ENCODE results near the gene NME7.

Gene NME7

DNA sequence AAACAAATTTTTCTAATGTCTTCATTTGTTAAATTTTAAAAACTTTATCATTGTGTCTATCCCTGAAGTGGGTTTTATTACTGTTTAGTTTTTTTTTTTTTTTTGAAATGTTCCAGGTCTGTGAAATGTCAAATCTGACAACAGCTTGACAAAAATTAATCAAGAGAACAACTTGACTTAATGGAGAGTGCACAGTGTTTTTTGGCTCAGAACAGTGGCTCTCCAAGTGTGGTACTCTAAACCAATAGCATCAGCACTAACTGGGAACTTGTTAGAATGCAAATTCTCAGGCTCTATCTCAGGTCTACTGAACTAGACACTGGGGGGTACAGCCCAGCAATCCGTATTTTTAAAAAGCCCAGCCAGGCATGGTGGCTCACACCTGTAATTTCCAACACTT, 211.9 kb downstream of the NME7 start:
- Histone ChIP-seq H3K9ac (ENCODE audit: low read length) (no peak overlapping the region), H3K27me3 (ENCODE audit: control insufficient read depth, insufficient read depth, low read length) (no peaks in the 10 kb centered on the region), H3K36me3 (ENCODE audit: control insufficient read depth, insufficient read depth, low read length) (no peaks in the 10 kb centered on the region), H3K4me1 (ENCODE audit: control insufficient read depth, insufficient read depth, low read length) (peaks cover 9% of the 10 kb centered on the region), H3K27ac (ENCODE audit: low read depth, low read length) (no peak overlapping the region), H3K4me3 (ENCODE audit: low read length) (no peak overlapping the region)

DNA sequence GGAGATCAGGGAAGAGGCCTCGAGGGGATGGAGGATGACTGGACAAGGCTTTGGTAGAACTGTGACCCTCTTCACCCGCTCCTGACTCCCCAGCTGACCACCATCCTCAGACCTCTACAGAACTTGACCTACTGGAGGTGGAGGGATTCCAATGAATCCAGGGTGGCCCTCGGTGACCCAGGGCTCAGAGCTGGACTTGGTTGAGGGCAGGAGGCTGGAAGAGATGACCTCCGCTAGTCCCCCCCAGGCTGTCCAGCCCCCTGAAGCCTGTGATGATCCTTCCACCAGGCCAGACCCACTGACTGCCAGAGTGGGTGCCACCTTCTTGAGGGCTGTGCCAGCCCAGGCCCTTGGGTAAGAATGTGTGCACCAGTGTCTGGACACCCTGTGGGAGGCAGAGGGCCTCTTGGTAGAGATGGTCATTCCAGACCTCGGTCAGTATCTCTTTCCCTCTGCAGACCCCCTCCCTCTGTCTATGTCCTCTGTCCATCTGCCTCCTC, 216.2 kb downstream of the NME7 start:
- peaks cover 4% of the 10 kb centered on the region for H3K4me1 ChIP-seq (ENCODE audit: control insufficient read depth, insufficient read depth, low read length)
- H3K27ac ChIP-seq (ENCODE audit: low read depth, low read length), result no peak overlapping the region
- H3K27me3 ChIP-seq (ENCODE audit: control insufficient read depth, insufficient read depth, low read length), result no peaks in the 10 kb centered on the region
- no peaks in the 10 kb centered on the region for H3K36me3 ChIP-seq (ENCODE audit: control insufficient read depth, insufficient read depth, low read length)
- H3K9ac ChIP-seq (ENCODE audit: low read length), result no peak overlapping the region
- H3K4me3 ChIP-seq (ENCODE audit: low read length), result no peak overlapping the region

DNA sequence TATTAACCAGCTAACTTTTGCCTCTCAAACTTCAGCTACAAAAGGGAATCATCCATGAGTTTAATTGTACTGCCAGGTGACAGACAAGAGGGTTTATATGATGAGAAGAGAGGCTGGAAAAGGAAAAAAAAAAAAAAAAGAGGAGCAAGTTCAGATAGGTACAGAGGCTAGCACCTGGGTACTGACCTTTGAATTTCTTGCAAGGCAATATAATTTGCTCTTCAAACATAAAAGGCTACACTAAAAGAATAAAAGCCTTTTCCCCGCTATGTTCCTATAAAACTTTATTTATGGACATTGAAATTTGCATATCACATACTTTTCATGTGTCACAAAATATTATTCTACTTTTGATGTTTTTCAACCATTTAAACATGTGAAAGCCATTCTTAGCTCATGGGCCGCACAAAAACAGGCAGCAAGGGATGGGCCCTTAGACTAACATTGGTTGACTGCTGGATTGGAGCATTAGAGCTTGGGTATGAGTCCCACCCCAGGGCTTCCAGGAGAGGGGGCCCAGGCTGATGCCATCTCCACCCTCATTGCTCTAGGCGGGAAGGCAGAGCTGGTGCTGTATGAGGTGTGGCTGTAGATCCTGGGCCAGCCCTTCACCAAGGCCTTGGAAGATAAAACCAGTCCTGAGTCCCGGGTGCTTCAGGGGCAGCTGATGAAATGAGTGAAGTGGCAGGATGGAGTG, 216.8 kb downstream of the NME7 start:
- Histone ChIP-seq H3K27ac (ENCODE audit: low read depth, low read length) (no peak overlapping the region), H3K9ac (ENCODE audit: low read length) (no peak overlapping the region), H3K4me3 (ENCODE audit: low read length) (no peak overlapping the region), H3K4me1 (ENCODE audit: control insufficient read depth, insufficient read depth, low read length) (peaks cover under 1% of the 10 kb centered on the region), H3K36me3 (ENCODE audit: control insufficient read depth, insufficient read depth, low read length) (no peaks in the 10 kb centered on the region), H3K27me3 (ENCODE audit: control insufficient read depth, insufficient read depth, low read length) (no peaks in the 10 kb centered on the region)

DNA sequence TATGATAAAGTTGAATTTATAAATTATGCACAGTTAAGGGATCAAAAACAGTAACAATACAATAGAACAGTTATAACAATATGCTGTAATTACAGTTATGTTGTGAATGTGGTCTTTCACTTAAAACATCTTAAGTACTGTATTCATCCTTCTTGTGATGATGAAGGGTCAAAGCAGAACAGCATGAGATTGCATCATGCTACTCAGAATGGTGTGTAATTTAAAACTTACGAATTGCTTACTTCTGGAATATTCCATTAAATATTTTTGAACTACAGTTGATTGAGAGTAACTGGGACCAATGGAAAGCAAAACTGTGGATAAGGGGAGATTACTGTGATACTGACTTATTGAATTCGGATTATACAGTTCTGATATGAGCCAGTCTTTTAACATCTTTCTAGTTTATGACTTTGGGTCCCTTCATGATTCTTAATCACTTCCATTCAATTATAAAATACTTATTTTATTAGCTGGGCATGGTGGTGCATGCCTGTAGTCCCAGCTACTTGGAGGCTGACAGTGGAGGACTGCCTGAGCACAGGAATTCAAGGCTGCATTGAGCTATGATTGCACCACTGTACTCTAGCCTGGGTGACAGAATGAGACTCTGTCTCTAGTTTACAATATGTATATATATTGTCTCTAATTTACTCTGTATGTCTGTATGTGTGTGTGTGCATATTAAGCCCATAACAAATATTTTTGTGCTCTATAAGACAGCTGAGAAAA, 217.9 kb downstream of the NME7 start:
- no peaks in the 10 kb centered on the region for H3K36me3 ChIP-seq (ENCODE audit: control insufficient read depth, insufficient read depth, low read length)
- no peaks in the 10 kb centered on the region for H3K27me3 ChIP-seq (ENCODE audit: control insufficient read depth, insufficient read depth, low read length)
- no peaks in the 10 kb centered on the region for H3K4me1 ChIP-seq (ENCODE audit: control insufficient read depth, insufficient read depth, low read length)
- no peak overlapping the region for H3K4me3 ChIP-seq (ENCODE audit: low read length)
- H3K9ac ChIP-seq (ENCODE audit: low read length), result no peak overlapping the region
- H3K27ac ChIP-seq (ENCODE audit: low read depth, low read length), result no peak overlapping the region

DNA sequence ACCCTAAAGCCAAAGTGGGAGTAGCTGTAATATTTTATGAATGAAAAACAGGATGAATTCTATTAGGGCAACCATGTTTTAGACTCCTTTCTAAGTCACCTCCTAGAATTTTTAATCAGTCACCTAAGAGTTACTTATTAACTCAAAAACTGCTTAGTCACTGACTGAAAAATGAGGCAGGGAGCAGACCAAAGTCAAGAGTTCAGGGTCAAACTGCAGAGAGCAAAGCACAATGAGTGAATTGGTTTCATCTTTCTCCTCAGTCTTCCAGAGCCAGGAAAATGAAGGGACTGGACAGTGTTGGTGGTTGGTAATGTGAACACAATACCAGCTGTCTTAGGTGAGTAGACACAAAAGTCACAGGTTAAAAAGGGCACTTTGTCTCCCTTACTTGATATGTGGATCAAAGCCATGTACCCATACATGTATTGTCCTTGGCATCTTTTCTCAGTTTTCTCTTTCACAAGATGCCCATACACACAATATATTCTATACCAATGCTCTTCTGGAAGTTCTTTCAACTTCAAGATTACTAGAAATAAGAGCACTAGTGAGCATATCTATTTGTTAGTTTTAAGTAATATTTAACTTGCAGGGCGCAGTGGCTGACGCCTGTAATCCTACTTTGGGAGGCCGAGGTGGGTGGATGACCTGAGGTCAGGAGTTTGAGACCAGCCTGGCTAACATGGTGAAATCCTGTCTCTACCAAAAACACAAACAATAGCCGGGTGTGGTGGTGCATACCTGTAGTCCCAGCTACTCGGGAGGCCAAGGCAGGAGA, 218.9 kb downstream of the NME7 start:
- H3K27ac ChIP-seq (ENCODE audit: low read depth, low read length), result no peak overlapping the region
- H3K4me3 ChIP-seq (ENCODE audit: low read length), result no peak overlapping the region
- no peaks in the 10 kb centered on the region for H3K27me3 ChIP-seq (ENCODE audit: control insufficient read depth, insufficient read depth, low read length)
- H3K9ac ChIP-seq (ENCODE audit: low read length), result no peak overlapping the region
- H3K4me1 ChIP-seq (ENCODE audit: control insufficient read depth, insufficient read depth, low read length), result no peaks in the 10 kb centered on the region
- H3K36me3 ChIP-seq (ENCODE audit: control insufficient read depth, insufficient read depth, low read length), result no peaks in the 10 kb centered on the region

DNA sequence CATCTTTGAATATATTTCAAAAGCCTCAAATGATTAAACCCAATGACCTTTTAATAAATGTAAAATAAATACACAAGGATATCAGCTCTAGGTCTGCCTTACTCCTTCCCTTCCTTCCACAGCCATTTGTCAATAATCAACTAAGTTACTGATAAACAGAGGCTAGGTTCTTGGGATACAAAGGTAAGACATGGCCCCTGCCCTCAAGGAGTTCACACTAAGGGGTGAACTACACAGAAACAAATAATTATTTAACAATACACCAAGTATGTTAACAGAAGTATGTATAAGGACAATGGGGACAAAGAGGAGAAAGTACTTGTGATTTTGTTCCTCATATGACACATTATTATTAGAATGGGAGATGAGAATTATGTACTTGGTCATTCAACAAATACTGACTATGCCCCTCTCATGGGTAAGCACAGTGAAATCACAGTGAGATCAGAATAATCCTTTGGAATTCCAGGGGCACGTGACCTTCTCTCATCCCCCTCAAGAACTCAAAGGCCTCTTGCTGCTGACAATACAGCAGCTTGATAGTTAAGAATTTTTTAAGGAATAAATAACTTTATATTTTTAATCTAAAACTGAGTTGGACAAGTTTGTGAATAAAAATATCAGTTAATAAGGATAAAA, 220.9 kb downstream of the NME7 start:
- H3K4me1 ChIP-seq (ENCODE audit: control insufficient read depth, insufficient read depth, low read length), result no peaks in the 10 kb centered on the region
- H3K36me3 ChIP-seq (ENCODE audit: control insufficient read depth, insufficient read depth, low read length), result no peaks in the 10 kb centered on the region
- H3K4me3 ChIP-seq (ENCODE audit: low read length), result no peak overlapping the region
- no peaks in the 10 kb centered on the region for H3K27me3 ChIP-seq (ENCODE audit: control insufficient read depth, insufficient read depth, low read length)
- H3K27ac ChIP-seq (ENCODE audit: low read depth, low read length), result no peak overlapping the region
- no peak overlapping the region for H3K9ac ChIP-seq (ENCODE audit: low read length)

DNA sequence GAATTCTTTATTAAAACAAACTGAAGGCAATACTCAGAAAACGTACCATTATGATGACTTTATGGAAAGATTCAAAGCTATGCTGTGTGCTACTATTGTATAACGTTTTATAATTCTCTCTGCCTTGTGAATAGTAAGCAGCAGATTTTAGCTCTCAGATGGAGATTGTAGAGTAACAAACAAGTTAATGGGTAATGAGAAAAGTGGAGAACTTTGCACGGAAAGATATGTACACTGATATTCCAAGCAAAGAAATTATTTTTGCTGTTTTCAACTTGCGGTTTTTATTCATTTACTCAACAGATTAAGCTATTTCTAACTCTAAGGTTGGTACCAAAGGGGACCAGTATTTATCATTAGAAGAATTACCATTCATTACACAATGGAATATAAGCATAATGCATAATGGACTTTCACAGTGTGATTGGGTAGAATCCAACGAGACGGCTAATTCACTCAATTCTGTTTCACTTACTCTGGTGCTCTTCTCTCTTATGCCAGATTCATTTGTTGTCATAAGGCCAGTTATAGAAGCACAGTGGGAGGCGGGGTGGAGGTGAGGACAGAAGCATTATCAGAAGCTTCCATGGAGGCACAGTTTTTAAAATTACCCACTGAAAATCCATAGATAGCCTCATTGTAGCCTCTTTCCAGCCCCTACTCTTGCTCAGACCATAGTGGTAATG, 222.5 kb downstream of the NME7 start:
- no peak overlapping the region for H3K4me3 ChIP-seq (ENCODE audit: low read length)
- H3K27ac ChIP-seq (ENCODE audit: low read depth, low read length), result no peak overlapping the region
- no peak overlapping the region for H3K9ac ChIP-seq (ENCODE audit: low read length)
- no peaks in the 10 kb centered on the region for H3K36me3 ChIP-seq (ENCODE audit: control insufficient read depth, insufficient read depth, low read length)
- H3K27me3 ChIP-seq (ENCODE audit: control insufficient read depth, insufficient read depth, low read length), result no peaks in the 10 kb centered on the region
- H3K4me1 ChIP-seq (ENCODE audit: control insufficient read depth, insufficient read depth, low read length), result no peaks in the 10 kb centered on the region

DNA sequence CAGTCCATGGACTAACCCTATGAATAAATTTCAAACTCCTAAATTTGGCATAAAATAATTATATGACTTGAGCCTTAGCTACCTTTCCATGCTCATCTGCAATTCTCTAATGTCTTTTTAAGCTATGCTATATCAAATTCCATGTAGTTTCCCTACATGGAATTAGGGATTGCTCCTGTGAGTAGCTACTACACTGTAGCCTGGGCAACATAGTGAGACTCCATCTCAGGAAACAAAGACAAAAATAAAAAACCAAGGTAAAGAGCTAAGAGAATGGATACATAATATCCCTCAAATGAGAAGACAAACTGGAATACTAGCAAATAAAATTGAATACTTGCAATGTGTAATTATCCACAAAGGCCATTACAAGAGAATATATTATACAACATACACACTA, 223.6 kb downstream of the NME7 start:
- Histone ChIP-seq H3K4me3 (ENCODE audit: low read length) (no peak overlapping the region), H3K27me3 (ENCODE audit: control insufficient read depth, insufficient read depth, low read length) (no peaks in the 10 kb centered on the region), H3K9ac (ENCODE audit: low read length) (no peak overlapping the region), H3K4me1 (ENCODE audit: control insufficient read depth, insufficient read depth, low read length) (no peaks in the 10 kb centered on the region), H3K27ac (ENCODE audit: low read depth, low read length) (no peak overlapping the region), H3K36me3 (ENCODE audit: control insufficient read depth, insufficient read depth, low read length) (no peaks in the 10 kb centered on the region)

DNA sequence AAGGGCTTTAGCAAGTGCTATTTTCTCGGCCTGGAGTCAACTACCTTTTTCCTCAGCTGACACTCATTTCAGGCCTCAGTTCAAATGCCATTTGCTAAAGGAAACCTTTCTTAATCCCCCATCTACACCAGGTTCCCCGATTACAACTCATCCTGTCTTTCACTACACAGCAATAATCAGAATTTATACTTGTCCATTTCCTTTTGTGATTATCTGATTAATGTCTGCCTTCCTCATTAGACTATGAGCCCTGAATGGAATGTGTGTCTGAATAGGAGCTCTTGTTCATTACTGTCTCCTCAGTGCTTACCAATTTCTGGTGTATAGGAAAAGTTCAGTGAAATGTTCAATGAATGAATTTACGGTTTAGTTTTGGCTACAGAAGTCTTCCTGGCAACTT, 224.3 kb downstream of the NME7 start:
- Histone ChIP-seq H3K36me3 (ENCODE audit: control insufficient read depth, insufficient read depth, low read length) (no peaks in the 10 kb centered on the region), H3K27ac (ENCODE audit: low read depth, low read length) (no peak overlapping the region), H3K4me1 (ENCODE audit: control insufficient read depth, insufficient read depth, low read length) (no peaks in the 10 kb centered on the region)

DNA sequence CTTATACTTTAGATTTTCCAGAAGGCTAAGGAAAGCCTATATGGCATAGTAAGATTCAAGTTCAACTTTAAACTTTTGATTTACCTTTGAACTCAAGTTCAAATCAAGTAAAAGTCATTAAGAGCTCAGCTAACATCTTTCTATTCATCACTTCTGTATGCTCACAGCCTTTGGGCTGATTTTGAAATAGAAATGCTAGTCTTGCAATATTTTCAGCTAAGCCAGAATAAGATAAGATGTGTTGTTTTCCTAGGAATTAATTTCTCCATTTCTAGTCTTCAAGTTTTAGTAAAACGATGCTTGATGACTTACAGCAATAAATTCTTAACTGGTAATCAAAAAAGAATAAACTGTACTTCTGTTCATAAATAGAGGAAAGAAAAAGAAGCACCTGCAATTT, 225.5 kb downstream of the NME7 start:
- Histone ChIP-seq H3K27ac (ENCODE audit: low read depth, low read length) (no peak overlapping the region), H3K9ac (ENCODE audit: low read length) (no peak overlapping the region), H3K27me3 (ENCODE audit: control insufficient read depth, insufficient read depth, low read length) (no peaks in the 10 kb centered on the region), H3K36me3 (ENCODE audit: control insufficient read depth, insufficient read depth, low read length) (no peaks in the 10 kb centered on the region), H3K4me3 (ENCODE audit: low read length) (no peak overlapping the region), H3K4me1 (ENCODE audit: control insufficient read depth, insufficient read depth, low read length) (no peaks in the 10 kb centered on the region)

More for the DNA sequence above, 224.3 kb downstream of the NME7 start:
- H3K27me3 ChIP-seq (ENCODE audit: control insufficient read depth, insufficient read depth, low read length), result no peaks in the 10 kb centered on the region
- H3K4me3 ChIP-seq (ENCODE audit: low read length), result no peak overlapping the region
- no peak overlapping the region for H3K9ac ChIP-seq (ENCODE audit: low read length)

DNA sequence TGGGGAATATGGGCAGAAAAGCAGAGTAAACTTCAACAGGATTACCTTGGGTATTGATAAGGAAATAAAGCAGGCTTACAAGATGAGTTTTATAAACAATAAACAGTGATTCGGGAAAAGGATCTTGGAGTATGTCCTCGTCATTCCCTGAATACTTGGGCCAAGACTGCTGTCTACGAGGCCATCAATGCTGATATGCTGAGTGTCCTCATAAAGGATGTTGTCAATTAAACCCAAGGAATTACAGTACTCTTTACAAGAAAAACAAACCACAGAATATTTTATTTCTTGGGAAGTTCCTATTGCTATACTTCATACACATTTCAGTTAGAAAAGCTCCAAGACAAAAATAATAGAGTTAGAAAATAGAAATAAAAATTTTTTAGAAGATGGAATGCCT, 226.2 kb downstream of the NME7 start:
- no peaks in the 10 kb centered on the region for H3K27me3 ChIP-seq (ENCODE audit: control insufficient read depth, insufficient read depth, low read length)
- H3K4me3 ChIP-seq (ENCODE audit: low read length), result no peak overlapping the region
- H3K4me1 ChIP-seq (ENCODE audit: control insufficient read depth, insufficient read depth, low read length), result no peaks in the 10 kb centered on the region
- no peak overlapping the region for H3K27ac ChIP-seq (ENCODE audit: low read depth, low read length)
- no peaks in the 10 kb centered on the region for H3K36me3 ChIP-seq (ENCODE audit: control insufficient read depth, insufficient read depth, low read length)
- H3K9ac ChIP-seq (ENCODE audit: low read length), result no peak overlapping the region

Measured in rectal smooth muscle tissue (tissue), 1 donor.